GM20000 (cell line): ENCODE results near the gene UTF1.

ENCODE experiments used
- DNase-seq: peaks from one replicate; pipeline ENCODE4 v3.0.0; 2012; ENCODE audit warnings: low spot score
- CTCF ChIP-seq: IDR thresholded peaks from 2 replicates; pipeline ENCODE4 v1.5.1; 2012; ENCODE audit warnings: mild to moderate bottlenecking, control low read depth; ENCODE audit errors: extremely low read depth, missing control alignments

Gene UTF1

DNA sequence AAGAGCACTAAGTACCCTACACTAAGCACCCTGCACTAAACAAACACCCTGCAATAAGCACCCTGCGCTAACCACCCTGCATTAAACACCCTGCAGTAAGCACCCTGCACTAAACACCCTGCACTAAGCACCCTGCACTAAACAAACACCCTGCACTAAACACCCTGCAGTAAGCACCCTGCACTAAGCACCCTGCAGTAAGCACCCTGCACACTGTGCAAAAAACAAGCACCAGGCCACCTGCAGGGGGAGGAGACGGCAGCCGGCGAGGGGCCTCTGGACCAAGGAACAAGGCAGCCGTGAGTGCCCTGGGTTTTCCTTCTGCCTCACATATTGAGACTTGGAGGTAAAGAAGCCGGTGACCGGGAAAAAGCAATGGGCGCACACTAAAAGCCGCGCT is 39.8 kb upstream of the UTF1 start:
- TF ChIP-seq CTCF = no peak
- DNase-seq = no peak

DNA sequence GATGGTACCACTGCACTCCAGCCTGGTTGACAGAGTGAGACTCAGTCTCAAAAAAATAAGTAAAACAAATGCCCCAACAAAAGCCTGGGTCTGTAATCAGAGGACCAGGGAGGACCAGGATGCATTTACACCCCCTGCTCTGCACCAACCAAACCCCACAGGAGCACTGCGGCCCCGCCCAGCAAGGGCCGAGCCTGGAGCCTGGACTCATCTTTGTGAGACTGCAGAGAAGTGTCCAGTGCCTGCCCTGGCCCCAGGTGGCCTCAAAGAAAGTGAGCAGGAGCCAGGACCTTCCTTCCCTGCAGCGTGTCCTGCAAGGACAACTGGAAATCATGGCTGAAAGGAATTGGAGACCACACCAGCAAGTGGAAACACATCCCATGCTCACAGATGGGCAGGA is 38.4 kb upstream of the UTF1 start:
- DNase-seq = no peak
- TF ChIP-seq CTCF = no peak

DNA sequence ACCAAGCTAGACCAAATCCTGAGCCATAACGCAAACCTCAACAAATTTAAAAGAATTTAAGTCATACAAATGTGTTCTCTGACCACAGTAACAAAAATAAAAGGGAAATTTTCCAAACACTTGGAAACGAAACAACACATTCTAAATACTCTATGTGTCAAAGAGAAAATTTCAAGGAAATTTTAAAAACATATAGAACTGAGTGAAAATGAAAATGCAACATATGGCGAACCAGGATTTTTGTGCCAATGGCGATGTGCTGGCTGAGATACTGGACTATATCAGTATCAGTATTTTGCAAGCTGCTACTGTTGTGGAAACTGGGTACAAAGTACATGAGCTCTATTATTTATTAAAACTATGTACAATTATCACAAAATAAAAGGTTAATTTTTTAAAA is 35.9 kb upstream of the UTF1 start:
- no peak for DNase-seq
- TF ChIP-seq CTCF = no peak

GRCh38 chr10:133195096-133195495 is 34.9 kb upstream of the UTF1 start:
- DNase-seq = no peak
- no peak for TF ChIP-seq CTCF

GRCh38 chr10:133195611-133196010 is 34.4 kb upstream of the UTF1 start:
- no peak for TF ChIP-seq CTCF
- no peak for DNase-seq

DNA sequence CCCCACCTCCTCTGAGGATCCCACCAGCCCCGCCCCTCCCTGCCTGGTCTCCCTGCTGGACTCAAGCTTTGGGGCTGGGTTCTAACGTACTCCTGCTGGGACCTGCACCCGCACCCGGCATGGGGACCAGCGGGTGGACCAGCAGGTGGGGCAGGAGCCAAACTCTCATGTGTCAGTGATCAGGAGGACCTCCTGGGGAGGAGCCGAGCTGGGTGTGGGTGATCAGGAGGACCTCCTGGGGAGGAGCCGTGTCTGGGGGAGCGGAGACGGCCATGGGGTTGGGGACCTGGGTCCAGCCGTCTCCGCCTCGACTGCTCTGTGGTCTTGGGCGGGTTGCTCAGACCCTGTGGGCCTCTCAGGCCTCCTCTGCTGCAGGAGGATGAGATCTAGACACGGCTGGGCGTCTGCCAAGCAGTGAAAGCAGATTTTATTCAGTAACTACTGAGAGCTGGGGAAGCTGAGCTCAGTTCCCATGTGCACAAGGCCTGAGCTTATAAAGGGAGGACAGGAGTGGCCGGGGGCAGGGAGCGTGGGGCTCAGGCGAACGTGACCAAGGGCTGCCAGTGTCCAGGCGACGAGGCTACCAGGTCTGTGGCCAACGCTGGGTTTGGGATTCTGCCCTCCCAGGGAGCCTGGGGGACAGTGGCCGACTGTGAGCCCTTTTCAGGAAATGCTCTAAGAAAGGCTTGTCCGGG is 33.6 kb upstream of the UTF1 start:
- no peak for TF ChIP-seq CTCF
- no peak for DNase-seq

- no peak for TF ChIP-seq CTCF
- no peak for DNase-seq
These were observed 32.9 kb upstream of the UTF1 start for GRCh38 chr10:133196936-133197758.
